H1 (cell line): ENCODE measurements around the gene ETS1. TPM values are rescaled to one million over a fixed set of nuclear protein-coding genes. Genes with fewer than 3 reads are reported as not detected.

Source experiments
- BACH1 ChIP-seq: IDR thresholded peaks from 2 replicates; pipeline ENCODE4 v1.6.1; 2012; ENCODE audit warnings: low read length, improper control_type of control experiment
- CHD7 ChIP-seq: fragments of 300-600 bp; sonication (generic); IDR thresholded peaks from 2 replicates; pipeline ENCODE4 v1.7.1; 2012; ENCODE audit warnings: low read length, moderate library complexity, mild to moderate bottlenecking, inconsistent platforms; ENCODE audit not compliant: insufficient replicate concordance
- EGR1 ChIP-seq: IDR thresholded peaks from 2 replicates; pipeline ENCODE4 v1.6.1; 2011; ENCODE audit warnings: low read depth, low read length, borderline replicate concordance
- KDM1A ChIP-seq: fragments of 200-600, 300-600 bp; sonication (generic); IDR thresholded peaks from 2 replicates; pipeline ENCODE4 v1.7.1; 2016; ENCODE audit warnings: mild to moderate bottlenecking, low read length, borderline replicate concordance
- RNF2 ChIP-seq: fragments of 200-900, 300-1000 bp; sonication (generic); IDR thresholded peaks from 2 replicates; pipeline ENCODE4 v1.7.1; 2016; ENCODE audit warnings: borderline replicate concordance, low read depth, mild to moderate bottlenecking, antibody characterized with exemption, low read length; ENCODE audit not compliant: poor library complexity, severe bottlenecking; ENCODE audit errors: missing control alignments
- SIN3A ChIP-seq, 2 experiments: IDR thresholded peaks in 1 of 2; conservative IDR thresholded peaks in 1 of 2; 2 replicates each; pipeline ENCODE4 v1.6.1; 2011 to 2012; ENCODE audit warnings: low read length in 2 of 2, improper control_type of control experiment in 1 of 2, low read depth in 1 of 2, mild to moderate bottlenecking in 1 of 2
- SIRT6 ChIP-seq: IDR thresholded peaks from one replicate; pipeline ENCODE4 v1.7.1; 2012; ENCODE audit warnings: low read length, inconsistent platforms
- SIX5 ChIP-seq: IDR thresholded peaks from 2 replicates; pipeline ENCODE4 v1.6.1; 2011; ENCODE audit warnings: mild to moderate bottlenecking, low read depth, low read length
- SRF ChIP-seq: IDR thresholded peaks from 2 replicates; pipeline ENCODE4 v1.6.1; 2011; ENCODE audit warnings: mild to moderate bottlenecking, low read depth, low read length, moderate library complexity
- TAF1 ChIP-seq: IDR thresholded peaks from 2 replicates; pipeline ENCODE4 v1.6.1; 2011; ENCODE audit warnings: mild to moderate bottlenecking, low read depth, low read length
- polyA plus RNA-seq, 7 experiments: library from polyadenylated mRNA; depleted of rRNA in 3 of 7; stranded (reverse) in 5 of 7; unstranded in 2 of 7; fragments of >200 nt in 5 of 7; fragments of 200-250 nt in 2 of 7; gene quantifications; 1 replicate in 5 of 7; 2 replicates in 1 of 7; 4 replicates in 1 of 7; pipeline versions ENCODE4 v1.2.1 to v1.2.3, GENCODE V29; 2011 to 2013; ENCODE audit warnings: missing spikeins in 2 of 7, mixed read lengths in 2 of 7
- total RNA-seq: library from RNA; stranded (reverse); fragmentation: NEBNext Ultra II Directional; extraction: Animal tissue kit (Norgen Biotek cat#: 25700); gene quantifications from 2 replicates; pipeline ENCODE4 v1.2.1, GENCODE V29; 2021
- TF ChIP-seq, protein P1 (sequence below): IDR thresholded peaks from 2 replicates; pipeline ENCODE4 v1.6.1; 2011; ENCODE audit warnings: low read length, improper control_type of control experiment

Gene ETS1
- total and polyA plus RNA-seq, 2 of the 8 experiments (the other 6 are each of a cell fraction or from before 2014, with no cell fraction given), result 10.0 to 35.3 TPM

- TF ChIP-seq CHD7 (no peak), EGR1 (no peak), BACH1 (no peak), SIX5 (no peak), SIN3A (conservative IDR thresholded peaks at IDR 0.05 in 1 of 2, IDR thresholded peaks at IDR 0.05 in 1 of 2; ENCODE audit: low read depth in 1 of 2, low read length in 2 of 2) (no peak), TAF1 (no peak), RNF2 (no peak), KDM1A (no peak), SIRT6 (no peak), SRF (no peak)
- TF ChIP-seq, protein P1, sequence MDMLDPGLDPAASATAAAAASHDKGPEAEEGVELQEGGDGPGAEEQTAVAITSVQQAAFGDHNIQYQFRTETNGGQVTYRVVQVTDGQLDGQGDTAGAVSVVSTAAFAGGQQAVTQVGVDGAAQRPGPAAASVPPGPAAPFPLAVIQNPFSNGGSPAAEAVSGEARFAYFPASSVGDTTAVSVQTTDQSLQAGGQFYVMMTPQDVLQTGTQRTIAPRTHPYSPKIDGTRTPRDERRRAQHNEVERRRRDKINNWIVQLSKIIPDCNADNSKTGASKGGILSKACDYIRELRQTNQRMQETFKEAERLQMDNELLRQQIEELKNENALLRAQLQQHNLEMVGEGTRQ, result no peak
Observed at GRCh38 chr11:128463979-128464378, 123.4 kb downstream of the ETS1 start (continued).
